Ramos (cell line): Measurements from ENCODE around the gene SLC6A15.

Experiments
- in situ Hi-C: fragments of 300-500 bp; cut with MboI; formaldehyde crosslinking; loops from one replicate; pipeline ENCODE4 v1.14.3; 2022; ENCODE audit warnings: low sequenced_read_pairs; ENCODE audit not compliant: unreplicated experiment

SLC6A15 gene

DNA sequence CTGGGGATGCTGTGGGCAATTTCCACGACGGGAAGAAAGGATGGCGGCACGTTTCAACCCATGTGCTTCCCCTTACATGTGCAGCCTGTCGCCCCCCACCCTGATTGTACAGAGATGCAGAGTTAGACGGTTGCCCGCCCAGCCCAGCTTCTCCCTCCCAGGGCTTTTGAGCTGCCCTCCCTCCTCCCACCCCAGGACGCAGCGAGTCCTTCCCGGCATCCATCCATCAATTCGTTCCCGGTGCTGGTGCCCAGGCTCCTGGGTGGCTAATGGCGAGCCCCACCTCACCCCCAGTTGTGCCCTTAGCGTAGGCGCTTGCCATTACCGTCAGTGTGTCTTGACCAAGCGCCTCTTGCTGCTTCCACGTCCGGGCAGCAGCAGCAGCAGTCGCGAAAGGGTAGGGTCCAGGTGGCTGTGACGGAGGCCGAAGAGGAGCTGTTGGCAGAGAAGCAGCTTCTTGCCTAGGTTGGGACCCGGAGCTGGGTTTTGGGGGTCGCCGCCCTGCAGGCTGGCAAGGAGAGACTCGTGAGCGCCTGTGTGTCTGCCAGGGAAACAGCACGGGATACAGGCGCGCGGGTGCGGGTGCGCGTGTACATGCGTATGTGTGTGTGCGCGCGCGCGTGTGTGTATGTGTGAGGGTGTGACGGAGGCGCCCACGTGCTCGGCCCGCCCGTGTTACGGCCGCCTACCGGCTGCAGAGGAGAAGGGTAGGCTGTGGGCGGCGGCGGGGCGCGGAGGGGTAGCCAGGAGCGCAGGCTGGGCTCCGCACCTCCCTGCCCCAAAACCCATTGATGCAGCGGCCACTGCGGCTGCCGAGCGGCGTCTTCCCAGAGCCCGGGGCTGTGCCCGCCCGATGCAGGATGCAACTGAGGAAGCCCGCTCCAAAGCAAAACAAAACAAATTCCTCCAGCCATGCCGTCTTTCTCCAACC is at the start of gene SLC6A15:
Gene SLC6A15 (minus strand): TSS at position 602 of the 931 bp plus-strand sequence. CDS start 20,679 bp downstream, outside the sequence.
- in situ Hi-C loops = no loop called here

DNA sequence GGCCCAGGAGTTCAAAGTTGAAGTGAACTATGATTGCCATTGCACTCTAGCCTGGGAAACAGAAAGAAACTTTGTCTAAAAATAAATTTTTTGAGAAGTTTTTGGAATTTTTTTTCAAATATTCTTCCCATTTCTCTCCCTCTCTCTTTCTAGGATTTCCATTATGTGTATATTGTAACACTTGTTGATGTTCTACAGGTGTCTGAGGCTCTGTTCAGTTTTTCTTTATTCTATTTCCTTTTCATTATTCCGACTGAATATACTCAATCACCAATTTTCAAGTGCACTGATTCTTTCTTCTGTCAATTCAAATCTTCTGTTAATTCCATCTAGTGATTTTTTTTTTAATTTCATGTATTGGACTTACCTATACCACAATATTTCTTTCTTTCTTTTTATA is 48.3 kb upstream of the SLC6A15 start:
- in situ Hi-C loops = no loop called here

GRCh38 chr12:84955298-84955697 is 42.7 kb upstream of the SLC6A15 start:
- in situ Hi-C loops = no loop called here

GRCh38 chr12:84954415-84954814 is 41.8 kb upstream of the SLC6A15 start:
- in situ Hi-C loops = no loop called here

- in situ Hi-C loops = no loop called here
Observed at GRCh38 chr12:84950971-84951546, 38.5 kb upstream of the SLC6A15 start.

GRCh38 chr12:84946753-84947152 is 34.2 kb upstream of the SLC6A15 start:
- in situ Hi-C loops = no loop called here

DNA sequence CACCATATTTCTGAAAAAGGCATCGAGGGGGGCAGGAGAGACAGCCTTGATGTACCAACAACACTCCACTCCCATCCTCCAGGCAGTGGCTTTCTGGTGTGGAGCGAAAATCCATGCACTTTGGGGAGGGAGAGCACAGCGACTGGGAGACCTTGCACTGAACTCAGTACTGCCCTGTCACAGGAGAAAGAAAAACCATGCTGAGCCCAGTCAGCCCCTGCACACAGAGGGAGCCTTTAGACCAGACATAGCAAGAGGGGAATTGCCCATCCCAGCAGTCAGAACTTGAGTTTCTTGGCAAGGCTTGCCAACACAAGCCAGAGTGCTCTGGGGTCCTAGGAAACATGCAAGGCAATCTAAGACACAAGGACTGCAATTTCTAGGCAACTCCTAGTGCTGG is 24.8 kb upstream of the SLC6A15 start:
- in situ Hi-C loops = no loop called here

DNA sequence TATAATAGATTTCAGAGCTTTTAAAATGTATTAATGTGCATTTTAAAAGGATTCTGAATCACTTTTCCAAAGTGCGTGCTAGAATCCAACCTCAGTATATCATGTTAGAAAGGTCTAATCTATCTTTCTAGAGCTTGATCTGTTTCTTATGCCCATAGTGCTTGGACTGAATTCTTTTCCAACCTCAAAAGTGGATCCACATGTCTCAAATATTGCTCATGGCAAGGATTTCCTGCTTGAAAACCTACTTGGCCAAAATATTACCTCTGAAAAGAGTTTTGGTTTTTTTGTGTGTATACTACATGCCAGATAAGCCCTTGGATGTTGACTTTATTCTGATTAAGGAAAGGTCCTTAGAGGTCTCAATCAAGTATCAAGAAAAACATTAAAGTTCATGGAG is 16.9 kb upstream of the SLC6A15 start:
- in situ Hi-C loops = no loop called here

DNA sequence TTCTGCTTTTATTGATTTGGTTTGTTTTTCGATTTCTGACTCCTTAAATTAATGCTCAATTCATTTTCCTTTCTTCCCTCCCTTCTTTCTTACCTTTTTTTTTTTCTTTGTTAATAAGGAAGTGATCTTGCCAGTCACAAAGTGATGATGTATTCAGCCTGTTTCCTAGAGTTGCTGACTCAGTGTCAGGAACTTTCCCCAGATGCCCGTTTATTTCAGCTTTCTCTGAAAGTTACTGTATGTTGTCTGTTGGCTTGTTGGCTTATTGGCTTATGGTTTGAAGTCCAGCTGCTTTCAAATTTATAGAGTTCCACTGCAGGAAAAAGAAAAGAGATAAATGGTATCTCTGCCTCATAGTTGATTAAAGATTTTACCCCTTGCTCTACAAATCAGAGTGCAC is 12.4 kb upstream of the SLC6A15 start:
- in situ Hi-C loops = no loop called here

GRCh38 chr12:84922693-84923092 is 10.1 kb upstream of the SLC6A15 start:
- in situ Hi-C loops = no loop called here

DNA sequence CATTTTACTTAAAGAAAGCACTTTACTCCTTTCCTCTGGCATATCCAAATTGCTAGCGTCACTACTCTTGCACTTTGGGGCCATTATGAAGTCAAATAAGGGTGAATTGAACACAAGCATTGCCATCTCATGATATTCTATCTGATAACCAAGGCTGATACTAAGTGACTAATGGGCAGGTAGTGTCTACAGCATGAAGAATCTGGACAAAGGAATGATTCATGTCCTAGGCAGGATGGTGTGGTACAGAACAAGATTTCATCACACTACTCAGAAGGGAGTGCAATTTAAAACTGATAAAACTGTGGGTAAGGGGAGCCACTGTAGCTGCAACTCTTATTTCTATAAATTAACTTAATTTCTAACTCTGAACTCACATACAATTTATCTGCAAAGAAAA is 7.7 kb upstream of the SLC6A15 start:
- in situ Hi-C loops = no loop called here

DNA sequence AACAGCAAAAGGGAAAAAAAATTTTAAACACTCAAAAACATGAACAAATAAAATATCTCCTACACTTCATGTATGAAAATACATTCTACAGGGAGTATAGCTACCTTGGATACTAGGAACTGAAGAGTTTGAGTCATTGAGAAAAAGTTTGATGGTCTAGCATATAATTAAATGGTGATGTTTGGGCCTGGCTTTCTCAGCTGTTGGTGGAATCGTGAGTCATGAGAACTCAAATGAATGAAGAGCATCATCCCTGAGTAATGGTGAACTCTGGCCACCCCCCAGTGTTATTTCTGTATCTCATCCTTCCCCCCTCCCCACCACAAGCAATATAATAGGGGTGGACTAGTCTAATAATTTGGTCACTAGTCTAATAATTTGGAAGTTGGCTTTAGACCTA is 6.7 kb upstream of the SLC6A15 start:
- in situ Hi-C loops = no loop called here

DNA sequence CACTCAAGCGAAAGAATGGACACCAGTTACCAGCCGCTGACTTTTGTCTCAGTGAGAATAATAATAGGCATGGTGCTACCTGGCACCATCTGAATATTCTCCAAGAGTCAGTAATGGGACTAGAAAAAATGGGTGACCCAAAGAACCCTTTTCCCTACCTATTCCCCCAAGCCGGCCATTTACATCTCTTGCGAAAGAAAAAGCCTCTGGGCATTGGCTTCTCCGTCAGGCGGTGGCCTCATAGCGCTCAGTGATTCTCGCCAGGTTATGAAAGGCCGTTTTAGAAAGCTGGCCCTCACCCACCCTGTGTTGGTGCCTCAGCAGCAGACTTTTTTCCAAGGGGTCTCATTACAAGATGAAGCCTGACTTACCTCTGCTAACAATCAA is 523 bp upstream of the SLC6A15 start:
- in situ Hi-C loops = no loop called here

DNA sequence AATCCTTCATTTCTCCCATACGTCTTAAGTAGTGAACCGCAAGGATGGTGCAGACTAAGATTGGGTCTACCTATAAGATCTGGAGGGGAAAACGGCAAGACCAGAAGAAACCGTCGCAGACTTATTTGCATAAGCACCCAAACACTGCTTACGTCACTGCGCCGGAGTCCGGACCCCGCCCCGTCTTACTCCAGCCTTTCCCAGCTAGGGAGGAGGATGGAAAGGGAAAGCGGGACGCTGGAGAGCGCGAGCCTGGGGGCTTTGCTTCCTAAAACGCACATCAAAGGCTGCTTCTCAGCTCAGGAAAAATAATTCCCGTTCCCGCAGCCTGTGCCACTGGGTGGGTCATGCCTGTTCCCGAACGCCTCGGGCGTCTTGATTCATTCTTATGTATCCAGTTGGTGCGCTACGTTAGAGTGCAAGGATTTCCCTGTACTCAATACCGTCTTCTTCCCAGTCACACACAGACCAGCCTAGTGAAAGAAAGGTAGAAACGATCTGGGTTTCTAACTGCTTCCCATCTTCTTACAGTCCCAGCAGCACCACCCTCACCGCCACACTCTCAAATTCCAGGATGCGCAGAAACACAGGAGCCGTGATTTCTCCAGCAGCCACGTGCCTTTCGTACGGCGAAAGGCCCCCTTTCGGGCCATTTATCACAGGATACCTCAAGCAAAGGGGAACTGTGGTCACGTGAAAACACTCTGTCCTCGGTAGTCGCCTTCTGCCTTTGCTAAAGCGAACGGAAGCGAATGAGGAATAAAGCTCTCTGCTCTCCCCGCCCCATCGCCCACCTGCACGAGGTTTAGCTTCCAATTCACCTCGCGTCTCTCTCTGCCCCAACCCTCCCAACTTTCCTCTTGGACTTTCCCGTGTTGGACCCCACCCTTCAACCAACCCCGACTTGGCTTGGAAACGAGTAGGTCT is 1.1 kb downstream of the SLC6A15 start:
- in situ Hi-C loops = no loop called here

GRCh38 chr12:84910549-84911241 is 1.9 kb downstream of the SLC6A15 start:
- in situ Hi-C loops = no loop called here

GRCh38 chr12:84904051-84904450 is 8.5 kb downstream of the SLC6A15 start:
- in situ Hi-C loops = no loop called here

DNA sequence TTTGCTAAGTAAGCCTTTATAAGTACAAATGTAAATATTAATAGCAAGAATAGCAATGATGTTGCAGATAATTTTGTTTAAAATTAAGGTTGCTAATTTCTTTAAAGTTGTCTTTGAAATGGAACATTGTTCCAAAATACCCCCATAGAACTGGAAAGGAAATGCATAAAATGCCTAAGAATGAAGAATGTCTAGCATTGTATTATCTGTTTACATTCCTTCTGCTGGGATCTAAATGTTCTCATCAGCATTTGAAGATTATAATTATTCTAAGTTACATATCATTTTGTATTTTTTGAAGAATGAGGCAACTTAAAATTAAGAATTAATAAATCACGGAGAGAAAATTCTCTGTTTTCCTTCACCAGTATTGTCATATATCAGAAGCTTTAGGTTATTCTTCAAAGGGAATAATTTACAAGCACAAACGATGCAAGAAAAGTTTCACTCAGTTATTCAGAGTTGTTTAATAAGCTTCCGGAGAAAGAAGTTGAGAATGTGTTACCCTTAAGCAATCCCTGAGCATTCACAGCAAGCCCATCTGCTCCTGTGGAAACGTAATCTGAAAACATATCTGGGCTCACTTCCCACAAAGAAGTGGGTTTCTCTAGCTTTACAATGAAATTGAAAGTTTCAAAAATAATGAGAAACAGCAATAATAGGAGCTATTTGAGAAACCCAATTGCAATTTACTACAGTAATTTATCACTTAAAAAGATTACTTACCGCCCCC is 21.3 kb downstream of the SLC6A15 start:
- in situ Hi-C loops = no loop called here

GRCh38 chr12:84889818-84890217 is 22.8 kb downstream of the SLC6A15 start:
- in situ Hi-C loops = loop anchor here (10.0 kb wide), 1 partner anchor 135 kb away; no protein-coding TSS in a partner anchor

GRCh38 chr12:84888861-84889260 is 23.7 kb downstream of the SLC6A15 start:
- in situ Hi-C loops = loop anchor here (10.0 kb wide), 1 partner anchor 136 kb away; no protein-coding TSS in a partner anchor
